Endothelial cell of umbilical vein (primary cell): ENCODE data around the gene HOXB3. TPM values are rescaled to one million over a fixed set of nuclear protein-coding genes. Genes with fewer than 3 reads are reported as not detected.

ENCODE experiments used
- BruUV-seq: library from RNA; stranded (reverse); fragments of 400-500 nt; replicated peaks from 2 replicates; lab custom pipeline; 2021; lab: Mats Ljungman, UMichigan
- CTCF ChIA-PET: fragments of 300-600, 350-600 bp; sonication (Branson Sonifier 250); formaldehyde crosslinking; loops from one replicate; lab custom pipeline; 2021; ENCODE audit warnings: antibody characterized with exemption, inconsistent platforms; lab: Charles Lee
- POLR2A ChIA-PET: fragments of 300-600, 350-600 bp; sonication (Branson Sonifier 250); formaldehyde crosslinking; loops from one replicate; lab custom pipeline; 2021; ENCODE audit warnings: antibody characterized with exemption, inconsistent platforms; lab: Charles Lee
- DNase-seq: peaks from one replicate; pipeline ENCODE4 v3.0.0-alpha.2; 2011; ENCODE audit warnings: low read depth, low spot score
- FAIRE-seq: peaks from 2 replicates; lab custom pipeline; 2011; peaks lifted over from hg19 to GRCh38; lab: Jason Lieb, UNC
- H2AFZ ChIP-seq: 2 replicates; pipeline ENCODE4 v1.6.0; 2012; ENCODE audit warnings: low read depth, low read length, control low read depth, inconsistent platforms
- H3K27ac ChIP-seq: 2 replicates; pipeline ENCODE4 v1.5.1; 2011; ENCODE audit warnings: low read depth, mild to moderate bottlenecking, control low read depth, low read length, moderate library complexity; ENCODE audit not compliant: insufficient read depth
- H3K27me3 ChIP-seq, 2 experiments: 2 replicates each; pipeline versions ENCODE4 v1.6.0 to v1.6.1; 2011; ENCODE audit warnings: low read length in 2 of 2, mixed read lengths in 1 of 2; ENCODE audit not compliant: control insufficient read depth in 2 of 2, insufficient read depth in 2 of 2
- H3K36me3 ChIP-seq, 2 experiments: 2 replicates in 1 of 2; 3 replicates in 1 of 2; pipeline ENCODE4 v1.5.1; 2011; ENCODE audit warnings: low read length in 2 of 2, mild to moderate bottlenecking in 1 of 2, moderate library complexity in 1 of 2; ENCODE audit not compliant: control insufficient read depth in 2 of 2, insufficient read depth in 2 of 2; ENCODE audit errors: extremely low read depth in 1 of 2
- H3K4me1 ChIP-seq: 3 replicates; pipeline ENCODE4 v1.5.1; 2011; ENCODE audit warnings: mild to moderate bottlenecking, low read length; ENCODE audit not compliant: control insufficient read depth, insufficient read depth; ENCODE audit errors: extremely low read depth
- H3K4me2 ChIP-seq: 2 replicates; pipeline ENCODE4 v1.6.1; 2011; ENCODE audit warnings: low read length, control low read depth, mixed read lengths; ENCODE audit not compliant: insufficient read depth
- H3K4me3 ChIP-seq, 3 experiments: fragments of 200-600 bp in 1 of 3; sonication (generic), shearing (Covaris generic) in 1 of 3; replicated peaks in 1 of 3; 2 replicates each; pipeline ENCODE4 v1.5.1; 2011 to 2016; ENCODE audit warnings: control low read depth in 3 of 3, low read length in 3 of 3, mild to moderate bottlenecking in 2 of 3, inconsistent platforms in 1 of 3, low read depth in 1 of 3, moderate library complexity in 1 of 3; ENCODE audit not compliant: insufficient read depth in 1 of 3
- H3K79me2 ChIP-seq: 2 replicates; pipeline ENCODE4 v1.6.0; 2012; ENCODE audit warnings: low read length, inconsistent platforms; ENCODE audit not compliant: control insufficient read depth, insufficient read depth
- H3K9ac ChIP-seq: replicated peaks from 2 replicates; pipeline ENCODE3; 2011; ENCODE audit warnings: low read length, control low read depth; ENCODE audit not compliant: insufficient read depth; ENCODE audit errors: extremely low read depth
- H3K9me1 ChIP-seq: replicated peaks from 3 replicates; pipeline ENCODE4 v1.6.0; 2011; ENCODE audit warnings: mild to moderate bottlenecking, low read length; ENCODE audit not compliant: control insufficient read depth, insufficient read depth; ENCODE audit errors: extremely low read depth
- H3K9me3 ChIP-seq: replicated peaks from 2 replicates; pipeline ENCODE4 v1.5.1; 2012; ENCODE audit warnings: low read length, inconsistent platforms; ENCODE audit not compliant: control insufficient read depth, insufficient read depth
- H4K20me1 ChIP-seq: replicated peaks from 2 replicates; pipeline ENCODE3; 2011; ENCODE audit warnings: mild to moderate bottlenecking, low read length; ENCODE audit not compliant: control insufficient read depth, insufficient read depth; ENCODE audit errors: extremely low read depth
- CTCF ChIP-seq, 2 donors: IDR thresholded peaks; 1 replicate in 1 of 2; 2 replicates in 1 of 2; pipeline ENCODE4 v1.5.1; 2011; ENCODE audit warnings: low read length in 2 of 2, mild to moderate bottlenecking in 2 of 2, moderate library complexity in 2 of 2, control low read depth in 1 of 2, inconsistent platforms in 1 of 2, low read depth in 1 of 2; ENCODE audit not compliant: insufficient read depth in 1 of 2; ENCODE audit errors: extremely low read depth in 1 of 2
- EZH2 ChIP-seq: IDR thresholded peaks from 2 replicates; pipeline ENCODE4 v1.6.1; 2012; ENCODE audit warnings: borderline replicate concordance, low read depth, mild to moderate bottlenecking, moderate library complexity, low read length, inconsistent platforms; ENCODE audit not compliant: severe bottlenecking
- FOS ChIP-seq: IDR thresholded peaks from 2 replicates; pipeline ENCODE4 v1.6.1; 2011; ENCODE audit warnings: mild to moderate bottlenecking, low read length, moderate library complexity, borderline replicate concordance; ENCODE audit not compliant: insufficient read depth
- GATA2 ChIP-seq: IDR thresholded peaks from 2 replicates; pipeline ENCODE4 v1.7.0; 2011; ENCODE audit warnings: low read depth, mild to moderate bottlenecking, moderate library complexity, mixed read lengths, low read length; ENCODE audit not compliant: insufficient read length, insufficient read depth
- JUN ChIP-seq: IDR thresholded peaks from 2 replicates; pipeline ENCODE4 v1.6.1; 2011; ENCODE audit warnings: borderline replicate concordance, low read depth; ENCODE audit not compliant: insufficient read length, insufficient read depth
- MYC ChIP-seq: IDR thresholded peaks from one replicate; pipeline ENCODE4 v1.6.1; 2011; ENCODE audit warnings: mild to moderate bottlenecking, low read depth, low read length
- POLR2A ChIP-seq: IDR thresholded peaks from 2 replicates; pipeline ENCODE4 v1.6.1; 2012; ENCODE audit warnings: low read depth, mild to moderate bottlenecking, control low read depth, low read length
- POLR2AphosphoS5 ChIP-seq: IDR thresholded peaks from 2 replicates; pipeline ENCODE4 v1.6.1; 2012; ENCODE audit warnings: low read depth, mild to moderate bottlenecking, control low read depth, low read length, moderate library complexity; ENCODE audit not compliant: insufficient read depth
- dilution Hi-C: fragments of 300-500 bp; cut with MboI; formaldehyde crosslinking; loops from one replicate; pipeline ENCODE4 v1.15.0; 2019; ENCODE audit warnings: low sequenced_read_pairs; ENCODE audit not compliant: extremely low pct_ligation_motif_present
- intact Hi-C: fragments of 100-400 bp; cut with micrococcal nuclease; formaldehyde crosslinking; loops from one replicate; pipeline ENCODE4 v1.10.0; 2022
- polyA plus RNA-seq, 4 experiments: library from polyadenylated mRNA; depleted of rRNA in 3 of 4; stranded (reverse) in 3 of 4; unstranded in 1 of 4; fragments of >200 nt; gene quantifications; 2 replicates each; pipeline versions ENCODE4 v1.2.1 to v1.2.3, GENCODE V29; 2011 to 2012; ENCODE audit warnings: missing spikeins in 1 of 4
- total RNA-seq: library from RNA; stranded (reverse); gene quantifications from 2 replicates; pipeline ENCODE4 v1.2.3, GENCODE V29; 2021

The HOXB3 gene
- total and polyA plus RNA-seq, 2 donors (not counting 3 experiments of a cell fraction or from before 2014, with no cell fraction given), result 29.6 to 56.6 TPM

- POLR2A ChIA-PET, result no interaction called here
- Histone ChIP-seq H2AFZ (no peak overlapping the region), H3K27me3 (no peaks in the 10 kb centered on the region), H3K79me2 (peaks cover 99% of the 10 kb centered on the region), H3K4me3 (peak overlapping the region in 2 of 3 experiments; percentile 14 to 53), H3K9me1 (no peaks in the 10 kb centered on the region), H3K4me2 (peak overlapping the region; percentile 80), H4K20me1 (no peaks in the 10 kb centered on the region), H3K27ac (peak overlapping the region; percentile 68), H3K4me1 (peaks cover 94% of the 10 kb centered on the region), H3K36me3 (peaks cover 0 to 3% of the 10 kb centered on the region in 2 experiments), H3K9ac (peak overlapping the region; percentile 60), H3K9me3 (no peaks in the 10 kb centered on the region)
- CTCF ChIA-PET, result interaction anchor here (1.1 to 6.1 kb wide), 4 partner anchors 12 to 77 kb away, joined by 3 to 28 read pairs (median 4); no protein-coding TSS in a partner anchor
- peak; percentile 77 for FAIRE-seq
- peak; percentile 80 for DNase-seq
- TF ChIP-seq POLR2AphosphoS5, result no peak
- TF ChIP-seq EZH2, result no peak
- TF ChIP-seq POLR2A, result peak; percentile 40
- no TSS peak for BruUV-seq
- dilution Hi-C loops, result no loop called here
- intact Hi-C loops, result loop anchor here (2.0 kb wide), 1 partner anchor 14 kb away; no protein-coding TSS in a partner anchor
Measured at GRCh38 chr17:48571024-48571818, 18.8 kb downstream of the HOXB3 start.

- ChIA-PET CTCF (interaction anchor here (0.8 to 6.1 kb wide), 11 partner anchors 9 to 262 kb away, joined by 3 to 28 read pairs (median 3); no protein-coding TSS in a partner anchor), POLR2A (interaction anchor here (1.0 kb wide), 1 partner anchor 39 kb away, joined by 3 read pairs; no protein-coding TSS in a partner anchor)
- Histone ChIP-seq H3K9ac (peak overlapping the region; percentile 60), H3K4me1 (peaks cover 88% of the 10 kb centered on the region), H3K79me2 (peaks cover 99% of the 10 kb centered on the region), H3K9me3 (no peaks in the 10 kb centered on the region), H4K20me1 (no peaks in the 10 kb centered on the region), H3K36me3 (peaks cover 0 to 2% of the 10 kb centered on the region in 2 experiments), H3K9me1 (no peaks in the 10 kb centered on the region), H3K27me3 (no peaks in the 10 kb centered on the region), H3K4me2 (peak overlapping the region; percentile 80), H2AFZ (no peak overlapping the region), H3K4me3 (peak overlapping the region in 2 of 3 experiments; percentile 14 to 53), H3K27ac (peak overlapping the region; percentile 68)
- no TSS peak for BruUV-seq
- intact Hi-C loops (loop anchor here (2.0 kb wide), 1 partner anchor 14 kb away; no protein-coding TSS in a partner anchor), dilution Hi-C loops (no loop called here)
- TF ChIP-seq MYC (no peak), CTCF (IDR thresholded peaks at IDR 0.05; ENCODE audit: extremely low read depth in 1 of 2, insufficient read depth in 1 of 2, low read depth in 1 of 2, low read length in 2 of 2) (no peak), GATA2 (no peak), FOS (no peak), POLR2A (peak; percentile 22), JUN (no peak), POLR2AphosphoS5 (no peak), EZH2 (no peak)
- FAIRE-seq (peak; percentile 68), DNase-seq (peak; percentile 68)
Measured at GRCh38 chr17:48570325-48571023, 19.6 kb downstream of the HOXB3 start.
